Measurements from ENCODE around the gene VPS13A. TPM values are rescaled to one million over a fixed set of nuclear protein-coding genes. Genes with fewer than 3 reads are reported as not detected.

VPS13A gene
- total and polyA plus RNA-seq, 2 experiments from 2014 or later = 13.2 to 65.6 TPM

GRCh38 chr9:77460938-77461337 is 283.6 kb downstream of the VPS13A start:
- H3K36me3 ChIP-seq (replicated peaks; ENCODE audit: insufficient read depth, low read depth) = no peaks in the 10 kb centered on the region
- H4K20me1 ChIP-seq (ENCODE audit: insufficient read depth, poor library complexity, severe bottlenecking) = no peaks in the 10 kb centered on the region
- no peak overlapping the region for H3K4me3 ChIP-seq
- WGBS (ENCODE audit: low lambda C conversion rate, missing lambda C conversion rate) = 75% methylated on average over 8 of the region's 8 CpGs
- DNase-seq (ENCODE audit: low spot score) = no peak
- no peak for TF ChIP-seq EZH2phosphoT487 (IDR thresholded peaks at IDR 0.05; ENCODE audit: low read depth, severe bottlenecking, unreplicated experiment)
- TF ChIP-seq CTCF (IDR thresholded peaks at IDR 0.05; ENCODE audit: poor library complexity) = no peak
- no peak for TF ChIP-seq EZH2 (IDR thresholded peaks at IDR 0.05; ENCODE audit: borderline replicate concordance)
- no peak overlapping the region for H3K27ac ChIP-seq
- no peak overlapping the region for H2AFZ ChIP-seq
- no peaks in the 10 kb centered on the region for H3K4me1 ChIP-seq (ENCODE audit: insufficient read depth)
- H3K4me2 ChIP-seq = no peak overlapping the region
- H3K9me3 ChIP-seq (ENCODE audit: low read depth) = no peaks in the 10 kb centered on the region
- H3K9me2 ChIP-seq (replicated peaks; ENCODE audit: insufficient read depth) = no peaks in the 10 kb centered on the region
- no peaks in the 10 kb centered on the region for H3K79me2 ChIP-seq
- H3K27me3 ChIP-seq = no peaks in the 10 kb centered on the region

- WGBS (ENCODE audit: low lambda C conversion rate, missing lambda C conversion rate) = 79% methylated on average over 10 of the region's 10 CpGs
- Histone ChIP-seq H3K79me2 (no peaks in the 10 kb centered on the region), H3K4me3 (no peak overlapping the region), H3K4me2 (no peak overlapping the region), H3K27ac (no peak overlapping the region), H3K9me2 (replicated peaks; ENCODE audit: insufficient read depth) (no peaks in the 10 kb centered on the region), H2AFZ (no peak overlapping the region), H3K27me3 (no peaks in the 10 kb centered on the region), H4K20me1 (ENCODE audit: insufficient read depth, poor library complexity, severe bottlenecking) (no peaks in the 10 kb centered on the region), H3K9me3 (ENCODE audit: low read depth) (no peaks in the 10 kb centered on the region), H3K4me1 (ENCODE audit: insufficient read depth) (peaks cover 3% of the 10 kb centered on the region), H3K36me3 (replicated peaks; ENCODE audit: insufficient read depth, low read depth) (no peaks in the 10 kb centered on the region)
- DNase-seq (ENCODE audit: low spot score) = no peak
- TF ChIP-seq EZH2 (IDR thresholded peaks at IDR 0.05; ENCODE audit: borderline replicate concordance) (no peak), EZH2phosphoT487 (IDR thresholded peaks at IDR 0.05; ENCODE audit: low read depth, severe bottlenecking, unreplicated experiment) (no peak), CTCF (IDR thresholded peaks at IDR 0.05; ENCODE audit: poor library complexity) (no peak)
These were observed 284.7 kb downstream of the VPS13A start for GRCh38 chr9:77462066-77462465.

GRCh38 chr9:77463151-77463550 is 285.8 kb downstream of the VPS13A start:
- no peak overlapping the region for H3K4me3 ChIP-seq
- WGBS (ENCODE audit: low lambda C conversion rate, missing lambda C conversion rate) = 70% methylated on average over 3 of the region's 3 CpGs
- H3K79me2 ChIP-seq = no peaks in the 10 kb centered on the region
- H3K9me2 ChIP-seq (replicated peaks; ENCODE audit: insufficient read depth) = no peaks in the 10 kb centered on the region
- H4K20me1 ChIP-seq (ENCODE audit: insufficient read depth, poor library complexity, severe bottlenecking) = no peaks in the 10 kb centered on the region
- no peaks in the 10 kb centered on the region for H3K9me3 ChIP-seq (ENCODE audit: low read depth)
- no peak overlapping the region for H2AFZ ChIP-seq
- no peaks in the 10 kb centered on the region for H3K36me3 ChIP-seq (replicated peaks; ENCODE audit: insufficient read depth, low read depth)
- H3K27ac ChIP-seq = no peak overlapping the region
- H3K4me1 ChIP-seq (ENCODE audit: insufficient read depth) = peaks cover 3% of the 10 kb centered on the region
- no peak for DNase-seq (ENCODE audit: low spot score)
- no peak overlapping the region for H3K4me2 ChIP-seq
- TF ChIP-seq EZH2phosphoT487 (IDR thresholded peaks at IDR 0.05; ENCODE audit: low read depth, severe bottlenecking, unreplicated experiment) (no peak), CTCF (IDR thresholded peaks at IDR 0.05; ENCODE audit: poor library complexity) (no peak), EZH2 (IDR thresholded peaks at IDR 0.05; ENCODE audit: borderline replicate concordance) (no peak)
- no peaks in the 10 kb centered on the region for H3K27me3 ChIP-seq

- H2AFZ ChIP-seq = no peak overlapping the region
- no peak overlapping the region for H3K4me3 ChIP-seq
- no peak for DNase-seq (ENCODE audit: low spot score)
- no peaks in the 10 kb centered on the region for H3K36me3 ChIP-seq (replicated peaks; ENCODE audit: insufficient read depth, low read depth)
- no peak overlapping the region for H3K4me2 ChIP-seq
- no peak overlapping the region for H3K27ac ChIP-seq
- H3K27me3 ChIP-seq = no peaks in the 10 kb centered on the region
- TF ChIP-seq EZH2phosphoT487 (IDR thresholded peaks at IDR 0.05; ENCODE audit: low read depth, severe bottlenecking, unreplicated experiment) (no peak), EZH2 (IDR thresholded peaks at IDR 0.05; ENCODE audit: borderline replicate concordance) (no peak), CTCF (IDR thresholded peaks at IDR 0.05; ENCODE audit: poor library complexity) (no peak)
- no peaks in the 10 kb centered on the region for H3K9me2 ChIP-seq (replicated peaks; ENCODE audit: insufficient read depth)
- no peaks in the 10 kb centered on the region for H3K79me2 ChIP-seq
- H3K4me1 ChIP-seq (ENCODE audit: insufficient read depth) = peaks cover 3% of the 10 kb centered on the region
- WGBS (ENCODE audit: low lambda C conversion rate, missing lambda C conversion rate) = 78% methylated on average over 3 of the region's 3 CpGs
- no peaks in the 10 kb centered on the region for H3K9me3 ChIP-seq (ENCODE audit: low read depth)
- no peaks in the 10 kb centered on the region for H4K20me1 ChIP-seq (ENCODE audit: insufficient read depth, poor library complexity, severe bottlenecking)
These were observed 287.3 kb downstream of the VPS13A start for GRCh38 chr9:77464661-77465060.
